Activated naive CD4-positive, alpha-beta T cell treated with anti-CD3 and anti-CD28 coated beads, Interleukin-2, amount 10 ng/mL, durations not matched to agents 7 days and 5 days (primary cell): ENCODE measurements around the gene NPPB.

Experiments used
- CTCF ChIA-PET: fragments of 350-600 bp; sonication (Branson Sonifier 250); formaldehyde crosslinking; loops from one replicate; lab custom pipeline; 2021; ENCODE audit warnings: antibody characterized with exemption; lab: Charles Lee
- DNase-seq: peaks from one replicate; pipeline ENCODE4 v3.0.0-alpha.2; 2020
- H3K27ac Mint-ChIP-seq: one replicate; pipeline ENCODE4 v1.8.0; 2021; ENCODE audit warnings: mild to moderate bottlenecking, moderate library complexity, mixed read lengths
- H3K27me3 Mint-ChIP-seq: one replicate; pipeline ENCODE4 v1.8.0; 2021; ENCODE audit warnings: mild to moderate bottlenecking, mixed read lengths
- H3K36me3 Mint-ChIP-seq: one replicate; pipeline ENCODE4 v1.8.0; 2021; ENCODE audit warnings: mixed read lengths
- H3K4me1 Mint-ChIP-seq: one replicate; pipeline ENCODE4 v1.8.0; 2021; ENCODE audit warnings: mixed read lengths
- H3K4me3 Mint-ChIP-seq: one replicate; pipeline ENCODE4 v1.8.0; 2021; ENCODE audit warnings: mild to moderate bottlenecking, moderate library complexity, mixed read lengths
- H3K9me3 Mint-ChIP-seq: one replicate; pipeline ENCODE4 v1.8.0; 2021; ENCODE audit warnings: mixed read lengths

NPPB gene

DNA sequence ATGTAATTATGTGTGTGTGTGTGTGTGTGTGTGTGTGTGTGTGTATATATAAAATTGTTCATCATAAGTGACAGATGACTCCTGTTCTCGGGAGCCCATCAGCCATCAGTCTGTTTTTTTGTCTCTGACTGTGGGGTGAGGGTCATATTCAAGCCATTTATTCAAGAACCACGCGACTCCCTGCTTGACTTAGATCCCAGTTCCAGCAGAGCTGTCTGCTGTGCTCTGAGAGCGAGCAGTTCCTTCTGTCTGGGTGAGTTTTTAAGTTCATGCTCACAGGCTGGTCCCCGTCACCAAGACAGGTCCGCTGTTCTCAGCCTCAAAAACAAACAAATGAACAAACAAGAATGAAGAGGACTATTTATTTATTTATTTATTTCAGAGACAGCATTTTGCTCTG lies 18.3 kb upstream of the NPPB start:
- no peaks in the 10 kb centered on the region for H3K4me1 Mint-ChIP-seq
- no peak overlapping the region for H3K4me3 Mint-ChIP-seq
- H3K27me3 Mint-ChIP-seq: peaks cover 51% of the 10 kb centered on the region
- CTCF ChIA-PET: no interaction called here
- H3K27ac Mint-ChIP-seq: no peak overlapping the region
- DNase-seq: no peak
- no peaks in the 10 kb centered on the region for H3K9me3 Mint-ChIP-seq
- H3K36me3 Mint-ChIP-seq: no peaks in the 10 kb centered on the region

GRCh38 chr1:11875094-11875493 lies 16.3 kb upstream of the NPPB start:
- Mint-ChIP-seq H3K4me3 (no peak overlapping the region), H3K27ac (no peak overlapping the region), H3K27me3 (peaks cover 57% of the 10 kb centered on the region), H3K4me1 (no peaks in the 10 kb centered on the region), H3K36me3 (no peaks in the 10 kb centered on the region), H3K9me3 (no peaks in the 10 kb centered on the region)
- CTCF ChIA-PET: no interaction called here
- no peak for DNase-seq

DNA sequence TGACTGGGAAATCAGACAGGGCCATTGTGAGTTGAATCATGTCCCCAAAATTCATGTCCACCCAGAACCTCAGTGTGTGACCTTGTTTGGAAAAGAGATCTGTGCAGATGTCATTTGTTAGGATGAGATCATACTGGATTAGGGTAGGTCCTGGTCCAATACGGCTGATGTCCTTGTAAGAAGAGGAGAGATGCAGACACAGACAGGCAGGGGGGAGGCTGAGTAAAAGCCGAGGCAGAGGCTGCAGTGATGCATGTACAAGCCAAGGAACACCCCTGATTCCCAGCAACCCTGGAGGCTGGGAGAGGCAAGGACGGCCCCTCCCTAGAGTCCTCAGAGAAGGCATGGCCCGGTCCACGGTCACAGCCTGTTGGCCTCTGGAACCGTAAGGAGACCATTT lies 15.9 kb upstream of the NPPB start:
- H3K27ac Mint-ChIP-seq: no peak overlapping the region
- no peak overlapping the region for H3K4me3 Mint-ChIP-seq
- H3K9me3 Mint-ChIP-seq: no peaks in the 10 kb centered on the region
- H3K27me3 Mint-ChIP-seq: peaks cover 61% of the 10 kb centered on the region
- CTCF ChIA-PET: no interaction called here
- H3K36me3 Mint-ChIP-seq: no peaks in the 10 kb centered on the region
- DNase-seq: no peak
- H3K4me1 Mint-ChIP-seq: no peaks in the 10 kb centered on the region

- Mint-ChIP-seq H3K4me3 (no peak overlapping the region), H3K9me3 (no peaks in the 10 kb centered on the region), H3K27me3 (peaks cover 61% of the 10 kb centered on the region), H3K4me1 (no peaks in the 10 kb centered on the region), H3K27ac (no peak overlapping the region), H3K36me3 (no peaks in the 10 kb centered on the region)
- DNase-seq: no peak
- CTCF ChIA-PET: no interaction called here
These were observed 15.5 kb upstream of the NPPB start for GRCh38 chr1:11874258-11874562.

DNA sequence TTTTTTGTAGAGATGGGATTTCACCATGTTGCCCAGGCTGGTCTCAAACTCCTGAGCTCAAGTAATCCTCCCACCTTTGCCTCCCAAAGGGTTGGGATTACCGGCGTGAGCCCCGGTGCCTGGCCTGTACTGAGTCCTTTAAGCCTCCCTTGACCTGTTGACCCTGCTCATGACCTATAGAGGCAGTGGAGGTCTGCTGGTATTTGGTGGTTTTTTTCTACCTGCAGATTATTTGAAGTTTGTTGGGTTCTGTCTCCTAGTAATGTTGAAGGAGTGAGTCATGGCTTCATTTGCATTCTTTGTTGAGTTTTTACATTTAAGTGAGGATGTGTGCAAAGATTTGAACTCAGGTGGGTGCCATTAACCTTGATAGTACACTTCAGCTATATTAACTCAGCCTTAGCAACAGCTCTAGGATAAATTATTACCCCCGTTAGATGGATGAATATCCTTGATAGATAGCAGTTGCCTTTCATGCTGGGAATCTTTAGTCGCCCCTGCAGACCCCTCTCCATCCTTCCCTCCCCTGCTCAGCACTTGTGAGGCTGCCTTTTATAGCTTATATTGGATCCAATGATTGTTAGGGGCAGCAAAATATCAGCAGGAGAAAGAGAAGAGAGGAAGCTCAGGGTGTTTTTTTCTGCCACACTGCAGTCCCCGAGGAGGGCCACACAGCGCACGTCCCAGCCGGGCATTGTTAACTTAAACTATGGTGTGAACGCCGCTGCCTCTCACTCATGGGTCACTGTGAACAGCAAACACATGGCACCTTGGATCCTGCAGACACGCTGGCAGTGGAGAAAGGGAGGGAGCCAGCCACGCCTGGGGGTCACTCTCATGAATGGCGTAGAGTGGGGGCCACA lies 14.9 kb upstream of the NPPB start:
- H3K27ac Mint-ChIP-seq: no peak overlapping the region
- H3K9me3 Mint-ChIP-seq: no peaks in the 10 kb centered on the region
- no peaks in the 10 kb centered on the region for H3K4me1 Mint-ChIP-seq
- H3K36me3 Mint-ChIP-seq: no peaks in the 10 kb centered on the region
- no peak for DNase-seq
- H3K4me3 Mint-ChIP-seq: no peak overlapping the region
- peaks cover 63% of the 10 kb centered on the region for H3K27me3 Mint-ChIP-seq
- CTCF ChIA-PET: interaction anchor here (1.1 kb wide), 1 partner anchor 33 kb away, joined by 3 read pairs; no protein-coding TSS in a partner anchor

DNA sequence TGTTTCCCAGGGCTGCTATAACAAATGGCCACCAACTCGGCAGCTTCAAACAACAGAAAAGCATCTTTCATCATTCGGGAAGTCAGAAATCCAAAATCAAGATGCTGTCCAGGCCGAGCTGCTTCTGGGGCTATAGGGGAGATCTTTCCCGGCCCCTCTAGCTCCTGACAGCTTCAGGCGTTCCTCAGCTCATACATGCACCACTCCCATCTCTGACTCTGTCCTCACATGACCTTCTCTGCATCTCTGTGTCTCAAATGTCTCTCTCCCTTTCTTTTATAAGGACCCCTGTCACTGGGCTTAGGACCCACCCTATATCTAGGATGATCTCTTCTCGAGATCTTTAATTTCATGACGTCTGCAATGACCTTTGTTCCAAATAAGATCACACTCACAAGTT lies 13.8 kb upstream of the NPPB start:
- no peak for DNase-seq
- Mint-ChIP-seq H3K9me3 (no peaks in the 10 kb centered on the region), H3K27ac (no peak overlapping the region), H3K4me3 (no peak overlapping the region), H3K4me1 (no peaks in the 10 kb centered on the region), H3K36me3 (no peaks in the 10 kb centered on the region), H3K27me3 (peaks cover 63% of the 10 kb centered on the region)
- CTCF ChIA-PET: interaction anchor here (1.1 to 1.3 kb wide), 2 partner anchors 20 to 34 kb away, joined by 3 read pairs; no protein-coding TSS in a partner anchor

GRCh38 chr1:11869650-11870207 lies 11.0 kb upstream of the NPPB start:
- Mint-ChIP-seq H3K27me3 (peaks cover 60% of the 10 kb centered on the region), H3K9me3 (no peaks in the 10 kb centered on the region), H3K36me3 (no peaks in the 10 kb centered on the region), H3K4me1 (no peaks in the 10 kb centered on the region), H3K4me3 (no peak overlapping the region), H3K27ac (no peak overlapping the region)
- no peak for DNase-seq
- CTCF ChIA-PET: interaction anchor here (1.3 to 1.8 kb wide), 2 partner anchors 23 to 32 kb away, joined by 4 to 6 read pairs; no protein-coding TSS in a partner anchor

- Mint-ChIP-seq H3K36me3 (no peaks in the 10 kb centered on the region), H3K27me3 (peaks cover 62% of the 10 kb centered on the region), H3K4me3 (no peak overlapping the region), H3K4me1 (no peaks in the 10 kb centered on the region), H3K27ac (no peak overlapping the region), H3K9me3 (no peaks in the 10 kb centered on the region)
- CTCF ChIA-PET: interaction anchor here (1.0 to 1.3 kb wide), 2 partner anchors 9 to 23 kb away, joined by 3 to 4 read pairs; no protein-coding TSS in a partner anchor
- DNase-seq: no peak
These were observed 10.4 kb upstream of the NPPB start for GRCh38 chr1:11869104-11869503.

- H3K27me3 Mint-ChIP-seq: peaks cover 63% of the 10 kb centered on the region
- H3K36me3 Mint-ChIP-seq: no peaks in the 10 kb centered on the region
- H3K4me3 Mint-ChIP-seq: no peak overlapping the region
- DNase-seq: no peak
- H3K4me1 Mint-ChIP-seq: no peaks in the 10 kb centered on the region
- no peak overlapping the region for H3K27ac Mint-ChIP-seq
- H3K9me3 Mint-ChIP-seq: no peaks in the 10 kb centered on the region
- CTCF ChIA-PET: interaction anchor here (1.0 to 1.3 kb wide), 2 partner anchors 8 to 24 kb away, joined by 3 to 4 read pairs; no protein-coding TSS in a partner anchor
These were observed 9.7 kb upstream of the NPPB start for GRCh38 chr1:11868331-11868980.

DNA sequence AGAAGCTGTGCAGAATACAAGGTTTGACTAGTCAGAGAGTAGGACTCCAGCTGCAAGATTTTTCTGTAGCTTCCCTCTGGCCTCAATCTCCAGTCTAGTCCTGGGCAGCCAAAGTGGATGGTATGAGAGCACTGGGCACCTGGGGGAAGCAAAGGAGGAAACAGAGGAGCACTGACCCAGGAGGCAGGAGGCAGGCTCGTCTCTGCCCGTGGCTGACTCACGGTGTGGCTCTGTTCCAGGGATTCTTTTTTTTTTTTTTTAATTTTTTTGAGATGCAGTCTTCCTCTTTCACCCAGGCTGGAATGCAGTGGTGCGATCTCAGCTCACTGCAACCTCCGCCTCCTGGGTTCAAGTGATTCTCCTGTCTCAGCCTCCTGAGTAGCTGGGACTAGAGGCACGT lies 4.1 kb upstream of the NPPB start:
- Mint-ChIP-seq H3K27me3 (peaks cover 85% of the 10 kb centered on the region), H3K27ac (no peak overlapping the region), H3K9me3 (no peaks in the 10 kb centered on the region), H3K4me3 (no peak overlapping the region), H3K36me3 (no peaks in the 10 kb centered on the region), H3K4me1 (peaks cover under 1% of the 10 kb centered on the region)
- no peak for DNase-seq
- CTCF ChIA-PET: interaction anchor here (0.6 kb wide), 1 partner anchor 30 kb away, joined by 3 read pairs; no protein-coding TSS in a partner anchor

DNA sequence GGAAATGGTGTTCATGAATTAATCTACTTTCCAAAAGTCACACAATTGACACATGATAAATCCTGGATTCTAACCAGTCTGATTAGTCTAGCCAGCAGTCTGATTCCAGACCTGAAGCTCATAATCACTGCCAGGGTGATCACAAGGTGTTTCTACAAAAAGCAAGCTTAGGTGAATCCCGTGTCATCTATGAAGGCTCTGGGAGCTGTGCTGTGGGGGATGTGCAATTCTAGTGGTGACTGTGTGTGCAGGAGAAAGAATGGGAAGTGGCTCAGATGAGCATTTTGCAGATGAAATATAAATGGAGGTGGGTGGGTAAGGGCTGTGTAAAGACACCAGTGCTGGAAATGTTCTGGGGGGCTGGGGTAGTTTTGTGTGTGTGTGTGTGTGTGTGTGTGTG lies 1.8 kb upstream of the NPPB start:
- no peaks in the 10 kb centered on the region for H3K36me3 Mint-ChIP-seq
- DNase-seq: no peak
- peaks cover 14% of the 10 kb centered on the region for H3K4me1 Mint-ChIP-seq
- peaks cover 91% of the 10 kb centered on the region for H3K27me3 Mint-ChIP-seq
- H3K9me3 Mint-ChIP-seq: no peaks in the 10 kb centered on the region
- CTCF ChIA-PET: interaction anchor here (1.2 kb wide), 1 partner anchor 8 kb away, joined by 3 read pairs; no protein-coding TSS in a partner anchor
- no peak overlapping the region for H3K27ac Mint-ChIP-seq
- no peak overlapping the region for H3K4me3 Mint-ChIP-seq

- CTCF ChIA-PET: interaction anchor here (1.2 kb wide), 1 partner anchor 8 kb away, joined by 3 read pairs; no protein-coding TSS in a partner anchor
- Mint-ChIP-seq H3K36me3 (no peaks in the 10 kb centered on the region), H3K4me3 (no peak overlapping the region), H3K9me3 (no peaks in the 10 kb centered on the region), H3K4me1 (peaks cover 14% of the 10 kb centered on the region), H3K27me3 (peaks cover 91% of the 10 kb centered on the region), H3K27ac (no peak overlapping the region)
- no peak for DNase-seq
These were observed 1.3 kb upstream of the NPPB start for GRCh38 chr1:11860083-11860482.

DNA sequence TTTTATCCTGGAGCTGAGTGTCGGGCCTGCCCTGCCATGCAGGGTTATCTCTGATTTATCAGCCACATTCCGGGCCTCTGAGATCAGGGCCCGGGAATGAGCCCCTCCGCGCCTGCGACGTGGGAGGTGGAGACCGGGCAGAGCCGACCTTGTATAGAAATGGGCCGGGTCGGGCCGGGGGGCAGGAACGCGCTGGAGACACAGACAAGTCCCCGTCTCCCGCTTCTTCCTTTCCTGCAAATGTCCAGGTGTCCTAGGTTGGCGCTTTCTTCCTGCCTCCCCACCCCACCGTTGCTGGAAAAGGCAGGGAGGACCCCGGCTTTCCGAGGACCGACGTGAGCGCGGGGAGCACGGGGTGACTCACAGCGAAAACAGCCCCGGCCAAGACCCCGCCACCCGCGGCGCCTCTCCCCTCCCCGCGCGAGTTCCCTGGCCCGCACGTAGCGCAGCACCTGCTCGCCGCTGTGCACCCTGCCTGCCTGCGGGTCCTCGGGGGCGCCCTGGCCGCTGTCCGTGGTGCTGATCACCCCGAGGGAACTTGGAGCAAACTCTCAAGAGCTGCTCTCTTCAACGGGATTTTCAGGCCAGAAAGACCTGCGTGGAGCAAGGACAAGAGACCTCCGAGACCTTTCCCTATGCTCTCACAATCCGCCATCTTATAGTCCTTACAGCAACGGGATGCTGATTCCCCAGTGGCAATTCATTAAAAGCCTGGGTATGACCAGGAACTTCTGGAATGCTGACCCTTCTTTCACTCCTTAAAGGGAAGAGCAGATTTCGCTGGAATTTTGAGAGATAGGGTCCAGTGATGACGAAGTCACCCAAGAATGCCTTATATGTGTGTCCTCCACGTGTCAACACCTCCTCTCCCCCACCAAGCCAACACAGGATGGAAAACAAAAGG lies 475 bp upstream of the NPPB start:
- no peak overlapping the region for H3K4me3 Mint-ChIP-seq
- H3K27ac Mint-ChIP-seq: no peak overlapping the region
- peak; percentile 89 for DNase-seq
- H3K4me1 Mint-ChIP-seq: peaks cover 14% of the 10 kb centered on the region
- peaks cover 90% of the 10 kb centered on the region for H3K27me3 Mint-ChIP-seq
- H3K9me3 Mint-ChIP-seq: no peaks in the 10 kb centered on the region
- CTCF ChIA-PET: interaction anchor here (1.2 kb wide), 1 partner anchor 9 kb away, joined by 3 read pairs; no protein-coding TSS in a partner anchor
- H3K36me3 Mint-ChIP-seq: no peaks in the 10 kb centered on the region
